Stimulated activated CD8-positive, alpha-beta memory T cell treated with anti-CD3 and anti-CD28 coated beads, Interleukin-2, amount 100 ng/mL, for 1 hour (primary cell): ENCODE measurements around the gene MTX2.
"Not testable (repeated sequence)": the region's sequence is repeated elsewhere in the genome, so short reads cannot be mapped to it uniquely, and the experiment has no call there.

Experiments used
- DNase-seq, 2 donors: peaks; one replicate each; pipeline ENCODE4 v3.0.0-alpha.2; 2020; ENCODE audit warnings: low read depth in 2 of 2

The MTX2 gene

GRCh38 chr2:176285321-176285720 lies 16.1 kb downstream of the MTX2 start:
- no peak for DNase-seq

- DNase-seq, result no peak
Measured at GRCh38 chr2:176291335-176291734, 22.1 kb downstream of the MTX2 start.

- no peak for DNase-seq
Measured at GRCh38 chr2:176291809-176292283, 22.6 kb downstream of the MTX2 start.

GRCh38 chr2:176292608-176293007 lies 23.4 kb downstream of the MTX2 start:
- no peak for DNase-seq

GRCh38 chr2:176293334-176293733 lies 24.1 kb downstream of the MTX2 start:
- DNase-seq, result no peak

- no peak for DNase-seq
Measured at GRCh38 chr2:176297067-176297466, 27.8 kb downstream of the MTX2 start.

- DNase-seq, result no peak
Measured at GRCh38 chr2:176297737-176298136, 28.5 kb downstream of the MTX2 start.

GRCh38 chr2:176306020-176306419 lies 36.8 kb downstream of the MTX2 start:
- not testable (repeated sequence) for DNase-seq

GRCh38 chr2:176317199-176317598 lies 48.0 kb downstream of the MTX2 start:
- DNase-seq, result no peak

GRCh38 chr2:176317623-176318065 lies 48.4 kb downstream of the MTX2 start:
- no peak for DNase-seq

- no peak for DNase-seq
Measured at GRCh38 chr2:176321916-176322315, 52.7 kb downstream of the MTX2 start.

GRCh38 chr2:176324862-176325261 lies 55.6 kb downstream of the MTX2 start:
- DNase-seq, result no peak

- DNase-seq, result no peak
Measured at GRCh38 chr2:176325732-176326131, 56.5 kb downstream of the MTX2 start.

- no peak for DNase-seq
Measured at GRCh38 chr2:176328149-176328548, 58.9 kb downstream of the MTX2 start.

- DNase-seq, result no peak
Measured at GRCh38 chr2:176330612-176331011, 61.4 kb downstream of the MTX2 start.

GRCh38 chr2:176331646-176332045 lies 62.4 kb downstream of the MTX2 start:
- no peak for DNase-seq

- DNase-seq, result no peak
Measured at GRCh38 chr2:176334729-176335128, 65.5 kb downstream of the MTX2 start.

- DNase-seq, result no peak
Measured at GRCh38 chr2:176338395-176338794, 69.2 kb downstream of the MTX2 start.

GRCh38 chr2:176339208-176339607 lies 70.0 kb downstream of the MTX2 start:
- DNase-seq, result no peak

- DNase-seq, result no peak
Measured at GRCh38 chr2:176356251-176356650, 87.0 kb downstream of the MTX2 start.

- no peak for DNase-seq
Measured at GRCh38 chr2:176364273-176364977, 95.2 kb downstream of the MTX2 start.

- DNase-seq, result no peak
Measured at GRCh38 chr2:176368349-176368748, 99.1 kb downstream of the MTX2 start.

GRCh38 chr2:176370467-176371171 lies 101.4 kb downstream of the MTX2 start:
- DNase-seq, result no peak
